Testis (tissue), 3 donors: ENCODE results near the gene C13orf46. TPM values are rescaled to one million over a fixed set of nuclear protein-coding genes. Genes with fewer than 3 reads are reported as not detected.

Experiments
- DNase-seq: peaks from one replicate; pipeline ENCODE4 v3.0.0-alpha.2; 2019
- H3K27ac ChIP-seq, 2 donors: fragments of 200-600 bp; sonication (generic); one replicate each; pipeline ENCODE4 v1.5.1; 2019
- H3K27me3 ChIP-seq: fragments of 200-600 bp; sonication (generic); one replicate; pipeline ENCODE4 v1.5.1; 2019
- H3K36me3 ChIP-seq: fragments of 200-600 bp; sonication (generic); one replicate; pipeline ENCODE4 v1.5.1; 2017; ENCODE audit warnings: low read depth; ENCODE audit errors: missing control alignments
- H3K4me1 ChIP-seq: fragments of 200-600 bp; sonication (generic); one replicate; pipeline ENCODE4 v1.5.1; 2019
- H3K4me3 ChIP-seq, 2 donors: fragments of 200-600 bp; sonication (generic); one replicate each; pipeline ENCODE4 v1.5.1; 2017 to 2019
- H3K9me3 ChIP-seq: fragments of 200-600 bp; sonication (generic); one replicate; pipeline ENCODE4 v1.5.1; 2017
- POLR2A ChIP-seq: fragments of 450-650 bp; IDR thresholded peaks from one replicate; pipeline ENCODE4 v1.6.1; 2017; ENCODE audit warnings: antibody characterized with exemption, mild to moderate bottlenecking, moderate library complexity
- WGBS, 2 donors: methylation state at CpG; one replicate each; pipeline ENCODE4 v1.1.5; 2018; 5-methylcytosine and 5-hydroxymethylcytosine counted together
- intact Hi-C: fragments of 100-400 bp; cut with DNase I; formaldehyde crosslinking; loops from one replicate; pipeline ENCODE4 v1.15.1; 2023; ENCODE audit warnings: low total_unique reads
- polyA plus RNA-seq: library from polyadenylated mRNA; stranded (reverse); fragments of 350-450 nt; fragmentation: Illumina TruSeq; extraction: RNeasy Lipid Tissue Mini Kit (QIAGEN cat#74804); gene quantifications from one replicate; pipeline ENCODE4 v1.2.3, GENCODE V29; 2014; ENCODE audit warnings: low read depth, low replicate concordance; ENCODE audit not compliant: insufficient read depth
- total RNA-seq, 2 donors: library from RNA; depleted of rRNA; stranded (reverse); fragments of >200 nt; gene quantifications; one replicate each; pipeline ENCODE4 v1.2.3, GENCODE V29; 2016
- TF ChIP-seq, protein P1 (sequence below), 3 experiments: fragments of 450-650 bp in 2 of 3; fragments of 200-600 bp in 1 of 3; sonication (generic) in 1 of 3; IDR thresholded peaks; one replicate each; pipeline ENCODE4 v1.5.1; 2016 to 2019; ENCODE audit warnings: antibody characterized with exemption in 3 of 3, mild to moderate bottlenecking in 2 of 3, moderate library complexity in 1 of 3

C13orf46 gene
- total and polyA plus RNA-seq, 3 donors from 2014 or later = 2.9 to 28.4 (median 5.5) TPM

DNA sequence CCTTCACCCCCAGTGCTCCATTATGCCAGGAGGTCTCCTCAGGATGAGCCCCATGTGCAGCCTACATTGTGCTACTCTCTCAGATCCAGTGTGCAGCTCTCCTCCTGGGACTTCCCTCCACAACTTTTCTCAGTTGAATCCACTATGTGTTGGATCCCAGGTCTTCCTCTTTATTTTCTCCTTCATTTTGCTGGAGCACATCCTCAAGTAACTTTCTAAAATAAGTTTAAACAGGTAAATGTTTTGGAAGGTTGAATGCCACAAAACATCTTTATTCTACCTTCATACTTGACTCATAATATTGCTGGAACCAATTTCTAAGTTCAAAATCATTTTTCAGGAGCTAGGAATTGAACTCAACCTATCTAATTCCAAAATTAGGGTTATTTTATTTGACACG is 52.1 kb downstream of the C13orf46 start:
- H3K27me3 ChIP-seq = no peaks in the 10 kb centered on the region
- no peaks in the 10 kb centered on the region for H3K4me1 ChIP-seq
- H3K27ac ChIP-seq = no peak overlapping the region
- intact Hi-C loops = no loop called here
- H3K36me3 ChIP-seq = no peaks in the 10 kb centered on the region
- TF ChIP-seq POLR2A = no peak
- TF ChIP-seq, protein P1, sequence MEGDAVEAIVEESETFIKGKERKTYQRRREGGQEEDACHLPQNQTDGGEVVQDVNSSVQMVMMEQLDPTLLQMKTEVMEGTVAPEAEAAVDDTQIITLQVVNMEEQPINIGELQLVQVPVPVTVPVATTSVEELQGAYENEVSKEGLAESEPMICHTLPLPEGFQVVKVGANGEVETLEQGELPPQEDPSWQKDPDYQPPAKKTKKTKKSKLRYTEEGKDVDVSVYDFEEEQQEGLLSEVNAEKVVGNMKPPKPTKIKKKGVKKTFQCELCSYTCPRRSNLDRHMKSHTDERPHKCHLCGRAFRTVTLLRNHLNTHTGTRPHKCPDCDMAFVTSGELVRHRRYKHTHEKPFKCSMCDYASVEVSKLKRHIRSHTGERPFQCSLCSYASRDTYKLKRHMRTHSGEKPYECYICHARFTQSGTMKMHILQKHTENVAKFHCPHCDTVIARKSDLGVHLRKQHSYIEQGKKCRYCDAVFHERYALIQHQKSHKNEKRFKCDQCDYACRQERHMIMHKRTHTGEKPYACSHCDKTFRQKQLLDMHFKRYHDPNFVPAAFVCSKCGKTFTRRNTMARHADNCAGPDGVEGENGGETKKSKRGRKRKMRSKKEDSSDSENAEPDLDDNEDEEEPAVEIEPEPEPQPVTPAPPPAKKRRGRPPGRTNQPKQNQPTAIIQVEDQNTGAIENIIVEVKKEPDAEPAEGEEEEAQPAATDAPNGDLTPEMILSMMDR (IDR thresholded peaks at IDR 0.05) = no peak
- DNase-seq = no peak
- no peaks in the 10 kb centered on the region for H3K9me3 ChIP-seq
- H3K4me3 ChIP-seq = no peak overlapping the region
- 93 to 100% methylated on average over 1 of the region's 1 CpG for WGBS, 2 donors

DNA sequence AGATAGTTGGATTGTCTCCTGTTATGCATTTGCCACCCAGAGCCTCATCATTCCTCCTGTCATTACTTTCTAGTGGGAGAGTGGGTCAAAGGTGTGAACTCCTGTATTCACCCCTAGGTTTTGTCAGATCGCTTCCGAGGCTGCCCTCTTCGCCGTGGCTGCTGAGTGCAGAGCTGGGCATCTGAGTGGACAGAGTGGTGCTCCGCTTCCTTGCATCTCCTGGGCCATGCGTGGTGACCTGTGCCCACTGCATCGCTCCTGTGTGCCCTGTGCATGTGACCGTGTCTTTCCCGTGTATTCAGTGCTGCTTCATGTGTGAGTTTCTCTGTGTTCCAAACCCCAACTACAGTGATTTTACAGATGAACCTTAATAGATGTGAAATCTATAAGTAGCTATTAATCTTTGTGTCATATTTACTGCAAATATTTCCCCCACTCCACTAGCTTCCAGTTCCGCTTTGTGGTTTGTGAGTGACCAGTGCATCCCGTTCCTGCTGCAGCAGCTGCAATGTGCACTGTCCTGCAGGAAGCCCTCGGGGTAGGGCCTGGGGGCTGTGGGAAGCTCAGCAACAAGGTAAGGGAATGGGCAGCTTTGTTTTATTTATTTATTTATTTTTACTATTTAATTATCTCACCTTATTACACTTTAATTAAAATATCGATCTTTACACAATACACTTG is 53.1 kb downstream of the C13orf46 start:
- 94 to 95% methylated on average over 13 of the region's 13 CpGs for WGBS, 2 donors
- Histone ChIP-seq H3K4me3 (no peak overlapping the region), H3K36me3 (no peaks in the 10 kb centered on the region), H3K27me3 (no peaks in the 10 kb centered on the region), H3K9me3 (no peaks in the 10 kb centered on the region), H3K4me1 (no peaks in the 10 kb centered on the region), H3K27ac (no peak overlapping the region)
- intact Hi-C loops = no loop called here
- peak; percentile 11 for DNase-seq
- no peak for TF ChIP-seq POLR2A
- TF ChIP-seq, protein P1 (IDR thresholded peaks at IDR 0.05) = no peak

DNA sequence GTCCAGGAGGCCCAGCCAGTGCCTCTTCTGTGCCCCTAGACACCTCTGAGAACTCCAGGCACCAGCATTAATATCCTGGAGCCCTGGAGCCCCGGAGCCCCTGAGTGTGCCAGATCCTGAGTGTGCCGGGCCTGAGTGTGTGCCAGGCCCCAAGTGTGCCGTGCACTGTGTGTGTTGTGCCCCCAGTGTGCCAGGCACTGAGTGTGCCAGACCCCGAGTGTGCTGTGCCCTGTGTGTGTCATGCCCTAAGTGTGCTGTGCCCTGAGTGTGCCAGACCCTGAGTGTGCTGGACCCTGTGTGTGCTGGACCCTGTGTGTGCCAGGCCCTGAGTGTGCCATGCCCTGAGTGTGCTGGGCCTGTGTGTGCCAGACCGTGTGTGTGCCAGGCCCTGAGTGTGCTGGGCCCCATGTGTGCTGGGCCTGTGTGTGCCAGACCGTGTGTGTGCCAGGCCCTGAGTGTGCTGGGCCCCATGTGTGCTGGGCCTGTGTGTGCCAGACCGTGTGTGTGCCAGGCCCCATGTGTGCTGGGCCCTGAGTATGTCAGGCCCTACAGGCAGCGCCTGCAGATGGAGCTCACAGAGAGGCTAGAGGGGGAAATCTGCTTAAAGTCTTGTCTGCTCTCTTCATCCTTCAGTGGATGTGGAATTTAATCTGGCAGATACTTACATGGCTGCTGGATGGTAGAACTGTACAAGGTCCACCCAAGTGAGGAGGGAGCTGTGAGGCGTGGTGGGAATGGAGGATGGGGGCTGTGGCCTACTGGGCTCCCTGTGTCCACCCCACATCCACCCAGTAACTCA is 53.9 kb downstream of the C13orf46 start:
- peak; percentile 6 for DNase-seq
- intact Hi-C loops = no loop called here
- no peak overlapping the region for H3K27ac ChIP-seq
- no peaks in the 10 kb centered on the region for H3K9me3 ChIP-seq
- H3K4me1 ChIP-seq = no peaks in the 10 kb centered on the region
- H3K36me3 ChIP-seq = no peaks in the 10 kb centered on the region
- 86 to 100% methylated on average over 3 to 9 of the region's 9 CpGs for WGBS, 2 donors
- TF ChIP-seq POLR2A = no peak
- TF ChIP-seq, protein P1 (IDR thresholded peaks at IDR 0.05) = no peak
- no peak overlapping the region for H3K4me3 ChIP-seq
- H3K27me3 ChIP-seq = no peaks in the 10 kb centered on the region

DNA sequence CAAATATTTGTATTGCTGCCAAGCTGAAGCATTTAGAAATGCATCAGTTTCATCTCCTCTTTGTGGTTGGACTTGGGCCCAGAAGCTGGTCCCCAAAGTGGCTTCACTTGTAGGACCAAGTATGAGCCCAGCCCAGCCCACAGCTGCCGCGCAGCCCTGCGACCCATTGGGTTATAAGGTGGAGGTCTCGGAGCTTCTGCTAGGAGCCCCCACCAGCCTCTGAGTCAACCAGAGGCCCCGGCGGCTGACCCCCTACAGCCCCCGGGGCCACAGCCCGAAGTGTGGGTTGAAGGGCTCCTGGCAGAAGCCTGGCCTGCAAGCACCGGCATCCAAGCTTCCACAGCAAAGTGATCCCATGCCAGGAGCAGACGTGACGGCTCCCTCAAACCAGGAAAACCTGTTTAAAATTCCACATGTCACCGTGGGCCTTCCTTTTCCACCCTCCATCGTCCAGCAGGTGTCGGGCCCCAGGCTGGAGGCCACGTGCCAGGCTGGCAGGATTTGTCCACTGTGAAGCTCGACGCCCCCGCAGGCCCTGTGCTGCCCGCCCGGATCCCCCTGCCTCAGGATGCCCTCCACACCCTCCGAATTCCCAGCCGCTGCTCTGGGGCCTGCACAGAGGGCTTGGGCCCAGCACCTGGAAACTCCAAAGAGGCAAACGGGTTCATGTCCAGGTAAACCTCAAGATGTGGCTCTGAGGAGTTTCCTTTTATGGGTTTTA is 54.7 kb downstream of the C13orf46 start:
- no peak overlapping the region for H3K4me3 ChIP-seq
- no peak for DNase-seq
- intact Hi-C loops = no loop called here
- H3K27ac ChIP-seq = no peak overlapping the region
- H3K36me3 ChIP-seq = no peaks in the 10 kb centered on the region
- 90 to 94% methylated on average over 21 to 23 of the region's 23 CpGs for WGBS, 2 donors
- H3K9me3 ChIP-seq = no peaks in the 10 kb centered on the region
- no peaks in the 10 kb centered on the region for H3K27me3 ChIP-seq
- no peaks in the 10 kb centered on the region for H3K4me1 ChIP-seq
- no peak for TF ChIP-seq POLR2A
- TF ChIP-seq, protein P1 (IDR thresholded peaks at IDR 0.05) = no peak
